ENCODE data around the gene KIF19. TPM values are rescaled to one million over a fixed set of nuclear protein-coding genes. Genes with fewer than 3 reads are reported as not detected.

The KIF19 gene
- total and polyA plus RNA-seq, 10 of the 15 experiments (the other 5 are each of a cell fraction or from before 2014, with no cell fraction given), result 0.06 to 0.07 TPM; not detected in 8

DNA sequence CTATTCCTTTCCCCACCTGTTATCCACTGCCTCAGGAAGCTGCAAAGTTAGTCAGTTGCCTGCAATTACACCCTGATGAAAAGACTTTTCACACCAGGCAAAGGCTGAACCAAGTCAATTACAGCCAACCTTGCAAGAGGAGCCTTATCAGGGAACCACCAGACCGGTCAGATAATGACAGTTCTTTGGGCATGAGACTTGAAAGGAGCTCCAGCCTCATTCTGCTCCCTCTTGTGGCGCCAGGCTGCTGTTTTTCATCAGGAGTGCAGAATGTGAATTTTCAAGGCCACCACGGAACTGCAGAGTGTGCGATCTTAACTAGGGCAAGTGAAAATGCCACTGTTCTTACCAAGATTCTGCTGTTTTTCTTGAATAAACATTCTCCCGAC, 29.5 kb upstream of the KIF19 start (continued):
- TF ChIP-seq, protein P1, sequence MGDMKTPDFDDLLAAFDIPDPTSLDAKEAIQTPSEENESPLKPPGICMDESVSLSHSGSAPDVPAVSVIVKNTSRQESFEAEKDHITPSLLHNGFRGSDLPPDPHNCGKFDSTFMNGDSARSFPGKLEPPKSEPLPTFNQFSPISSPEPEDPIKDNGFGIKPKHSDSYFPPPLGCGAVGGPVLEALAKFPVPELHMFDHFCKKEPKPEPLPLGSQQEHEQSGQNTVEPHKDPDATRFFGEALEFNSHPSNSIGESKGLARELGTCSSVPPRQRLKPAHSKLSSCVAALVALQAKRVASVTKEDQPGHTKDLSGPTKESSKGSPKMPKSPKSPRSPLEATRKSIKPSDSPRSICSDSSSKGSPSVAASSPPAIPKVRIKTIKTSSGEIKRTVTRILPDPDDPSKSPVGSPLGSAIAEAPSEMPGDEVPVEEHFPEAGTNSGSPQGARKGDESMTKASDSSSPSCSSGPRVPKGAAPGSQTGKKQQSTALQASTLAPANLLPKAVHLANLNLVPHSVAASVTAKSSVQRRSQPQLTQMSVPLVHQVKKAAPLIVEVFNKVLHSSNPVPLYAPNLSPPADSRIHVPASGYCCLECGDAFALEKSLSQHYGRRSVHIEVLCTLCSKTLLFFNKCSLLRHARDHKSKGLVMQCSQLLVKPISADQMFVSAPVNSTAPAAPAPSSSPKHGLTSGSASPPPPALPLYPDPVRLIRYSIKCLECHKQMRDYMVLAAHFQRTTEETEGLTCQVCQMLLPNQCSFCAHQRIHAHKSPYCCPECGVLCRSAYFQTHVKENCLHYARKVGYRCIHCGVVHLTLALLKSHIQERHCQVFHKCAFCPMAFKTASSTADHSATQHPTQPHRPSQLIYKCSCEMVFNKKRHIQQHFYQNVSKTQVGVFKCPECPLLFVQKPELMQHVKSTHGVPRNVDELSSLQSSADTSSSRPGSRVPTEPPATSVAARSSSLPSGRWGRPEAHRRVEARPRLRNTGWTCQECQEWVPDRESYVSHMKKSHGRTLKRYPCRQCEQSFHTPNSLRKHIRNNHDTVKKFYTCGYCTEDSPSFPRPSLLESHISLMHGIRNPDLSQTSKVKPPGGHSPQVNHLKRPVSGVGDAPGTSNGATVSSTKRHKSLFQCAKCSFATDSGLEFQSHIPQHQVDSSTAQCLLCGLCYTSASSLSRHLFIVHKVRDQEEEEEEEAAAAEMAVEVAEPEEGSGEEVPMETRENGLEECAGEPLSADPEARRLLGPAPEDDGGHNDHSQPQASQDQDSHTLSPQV (IDR thresholded peaks at IDR 0.05), result 0 out of 2 replicates have a peak, but pooled peaks have one; percentile 15
- TF ChIP-seq SMARCA5 (IDR thresholded peaks at IDR 0.05) (peak; percentile 76; the same call in 1 of the 2 replicates), IRF4 (IDR thresholded peaks at IDR 0.05; ENCODE audit: low read depth, low read length) (no peak), SUZ12 (IDR thresholded peaks at IDR 0.05; ENCODE audit: unreplicated experiment) (no peak), HSF1 (IDR thresholded peaks at IDR 0.05; ENCODE audit: low read depth, low read length) (no peak), ZBTB40 (IDR thresholded peaks at IDR 0.05; ENCODE audit: borderline replicate concordance) (no peak), STAT3 (IDR thresholded peaks at IDR 0.05; ENCODE audit: low read depth, low read length) (no peak), ZSCAN29 (IDR thresholded peaks at IDR 0.05) (no peak), FOXK2 (IDR thresholded peaks at IDR 0.05) (no peak), SMC3 (IDR thresholded peaks at IDR 0.05; ENCODE audit: borderline replicate concordance, low read length) (peak; percentile 72; the same call in 1 of the 2 replicates), IKZF2 (IDR thresholded peaks at IDR 0.05) (no peak), ZNF384 (IDR thresholded peaks at IDR 0.05; ENCODE audit: borderline replicate concordance, low read depth, low read length) (no peak), ZZZ3 (IDR thresholded peaks at IDR 0.05; ENCODE audit: control insufficient read depth, insufficient read length, low read depth) (no peak), SMAD1 (IDR thresholded peaks at IDR 0.05; ENCODE audit: low read depth, partially characterized antibody) (no peak)
- TF ChIP-seq, protein P2, sequence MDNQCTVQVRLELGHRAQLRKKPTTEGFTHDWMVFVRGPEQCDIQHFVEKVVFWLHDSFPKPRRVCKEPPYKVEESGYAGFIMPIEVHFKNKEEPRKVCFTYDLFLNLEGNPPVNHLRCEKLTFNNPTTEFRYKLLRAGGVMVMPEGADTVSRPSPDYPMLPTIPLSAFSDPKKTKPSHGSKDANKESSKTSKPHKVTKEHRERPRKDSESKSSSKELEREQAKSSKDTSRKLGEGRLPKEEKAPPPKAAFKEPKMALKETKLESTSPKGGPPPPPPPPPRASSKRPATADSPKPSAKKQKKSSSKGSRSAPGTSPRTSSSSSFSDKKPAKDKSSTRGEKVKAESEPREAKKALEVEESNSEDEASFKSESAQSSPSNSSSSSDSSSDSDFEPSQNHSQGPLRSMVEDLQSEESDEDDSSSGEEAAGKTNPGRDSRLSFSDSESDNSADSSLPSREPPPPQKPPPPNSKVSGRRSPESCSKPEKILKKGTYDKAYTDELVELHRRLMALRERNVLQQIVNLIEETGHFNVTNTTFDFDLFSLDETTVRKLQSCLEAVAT (IDR thresholded peaks at IDR 0.05), result peak; percentile 62; the same call in 1 of the 2 replicates
- TF ChIP-seq, protein P3, sequence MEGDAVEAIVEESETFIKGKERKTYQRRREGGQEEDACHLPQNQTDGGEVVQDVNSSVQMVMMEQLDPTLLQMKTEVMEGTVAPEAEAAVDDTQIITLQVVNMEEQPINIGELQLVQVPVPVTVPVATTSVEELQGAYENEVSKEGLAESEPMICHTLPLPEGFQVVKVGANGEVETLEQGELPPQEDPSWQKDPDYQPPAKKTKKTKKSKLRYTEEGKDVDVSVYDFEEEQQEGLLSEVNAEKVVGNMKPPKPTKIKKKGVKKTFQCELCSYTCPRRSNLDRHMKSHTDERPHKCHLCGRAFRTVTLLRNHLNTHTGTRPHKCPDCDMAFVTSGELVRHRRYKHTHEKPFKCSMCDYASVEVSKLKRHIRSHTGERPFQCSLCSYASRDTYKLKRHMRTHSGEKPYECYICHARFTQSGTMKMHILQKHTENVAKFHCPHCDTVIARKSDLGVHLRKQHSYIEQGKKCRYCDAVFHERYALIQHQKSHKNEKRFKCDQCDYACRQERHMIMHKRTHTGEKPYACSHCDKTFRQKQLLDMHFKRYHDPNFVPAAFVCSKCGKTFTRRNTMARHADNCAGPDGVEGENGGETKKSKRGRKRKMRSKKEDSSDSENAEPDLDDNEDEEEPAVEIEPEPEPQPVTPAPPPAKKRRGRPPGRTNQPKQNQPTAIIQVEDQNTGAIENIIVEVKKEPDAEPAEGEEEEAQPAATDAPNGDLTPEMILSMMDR (IDR thresholded peaks at IDR 0.05 in 2 of 3, conservative IDR thresholded peaks at IDR 0.05 in 1 of 3; ENCODE audit: control insufficient read depth in 2 of 3, extremely low read depth in 1 of 3, insufficient read depth in 1 of 3, low read depth in 3 of 3, low read length in 3 of 3), result peak; percentile 43 to 72 (median 56); a peak in 4 of 6 replicates
